CD14-positive monocyte (primary cell): Measurements from ENCODE around the gene VSTM4. TPM values are rescaled to one million over a fixed set of nuclear protein-coding genes. Genes with fewer than 3 reads are reported as not detected.

ENCODE experiments used
- DNase-seq, 3 donors: peaks; one replicate each; pipeline ENCODE4 v3.0.0-alpha.2; 2011 to 2022
- H2AFZ ChIP-seq: 2 replicates; pipeline ENCODE4 v1.6.0; 2012; ENCODE audit warnings: mild to moderate bottlenecking, low read depth, low read length, inconsistent platforms; ENCODE audit not compliant: insufficient read depth, poor library complexity, severe bottlenecking
- H3K27ac ChIP-seq, 2 donors: 1 replicate in 1 of 2; 2 replicates in 1 of 2; pipeline ENCODE4 v1.5.1; 2012 to 2013; ENCODE audit warnings: low read length in 2 of 2, control low read depth in 1 of 2, inconsistent platforms in 1 of 2, low read depth in 1 of 2, mild to moderate bottlenecking in 1 of 2
- H3K27me3 ChIP-seq, 2 donors: one replicate each; pipeline versions ENCODE4 v1.6.0 to v1.6.1; 2011 to 2013; ENCODE audit warnings: low read length in 2 of 2; ENCODE audit not compliant: control insufficient read depth in 2 of 2, insufficient read depth in 2 of 2
- H3K36me3 ChIP-seq, 2 donors: replicated peaks in 1 of 2; 1 replicate in 1 of 2; 2 replicates in 1 of 2; pipeline versions ENCODE4 v1.5.1 to v1.6.1; 2012 to 2013; ENCODE audit warnings: low read length in 2 of 2, control low read depth in 1 of 2, inconsistent platforms in 1 of 2, mild to moderate bottlenecking in 1 of 2; ENCODE audit not compliant: insufficient read depth in 2 of 2, control insufficient read depth in 1 of 2
- H3K4me1 ChIP-seq, 2 donors: 1 replicate in 1 of 2; 2 replicates in 1 of 2; pipeline versions ENCODE4 v1.5.1 to v1.6.1; 2012 to 2013; ENCODE audit warnings: low read length in 2 of 2, control low read depth in 1 of 2, inconsistent platforms in 1 of 2, mild to moderate bottlenecking in 1 of 2, moderate library complexity in 1 of 2; ENCODE audit not compliant: insufficient read depth in 2 of 2, control insufficient read depth in 1 of 2
- H3K4me2 ChIP-seq: replicated peaks from 2 replicates; pipeline ENCODE3; 2012; ENCODE audit warnings: low read length, moderate library complexity, mild to moderate bottlenecking; ENCODE audit not compliant: poor library complexity, severe bottlenecking; ENCODE audit errors: extremely low read depth
- H3K4me3 ChIP-seq, 3 experiments: fragments of 200-600 bp in 1 of 3; sonication (generic) in 1 of 3; replicated peaks in 1 of 3; 1 replicate in 2 of 3; 2 replicates in 1 of 3; pipeline ENCODE4 v1.5.1; 2011 to 2013; ENCODE audit warnings: low read length in 3 of 3, mild to moderate bottlenecking in 3 of 3, control low read depth in 2 of 3, low read depth in 2 of 3, inconsistent platforms in 1 of 3, moderate library complexity in 1 of 3
- H3K79me2 ChIP-seq: 2 replicates; pipeline ENCODE4 v1.6.0; 2012; ENCODE audit warnings: mild to moderate bottlenecking, control low read depth, inconsistent platforms, low read length, moderate library complexity; ENCODE audit not compliant: insufficient read depth
- H3K9ac ChIP-seq: 2 replicates; pipeline ENCODE4 v1.6.0; 2017; ENCODE audit warnings: low read length, mild to moderate bottlenecking; ENCODE audit not compliant: insufficient read depth, poor library complexity, severe bottlenecking
- H3K9me3 ChIP-seq, 2 donors: replicated peaks in 1 of 2; 1 replicate in 1 of 2; 2 replicates in 1 of 2; pipeline versions ENCODE4 v1.5.1 to v1.6.1; 2012 to 2013; ENCODE audit warnings: low read length in 2 of 2, control low read depth in 1 of 2; ENCODE audit not compliant: control insufficient read depth in 1 of 2, insufficient read depth in 1 of 2
- H4K20me1 ChIP-seq: 2 replicates; pipeline ENCODE4 v1.6.0; 2012; ENCODE audit warnings: mild to moderate bottlenecking, low read length, control low read depth, moderate library complexity; ENCODE audit not compliant: insufficient read depth
- H3K27ac Mint-ChIP-seq, 7 donors: one replicate each; pipeline ENCODE4 v1.8.0; 2020; ENCODE audit warnings: mild to moderate bottlenecking in 7 of 7, mixed read lengths in 7 of 7, moderate library complexity in 6 of 7, inconsistent platforms in 2 of 7
- H3K27me3 Mint-ChIP-seq, 3 donors: one replicate each; pipeline ENCODE4 v1.8.0; 2021 to 2022; ENCODE audit warnings: low read depth in 3 of 3, mild to moderate bottlenecking in 3 of 3, mixed read lengths in 3 of 3, moderate library complexity in 3 of 3, inconsistent platforms in 1 of 3
- H3K36me3 Mint-ChIP-seq, 2 donors: one replicate each; pipeline ENCODE4 v1.8.0; 2020; ENCODE audit warnings: mixed read lengths in 2 of 2, inconsistent platforms in 1 of 2, mild to moderate bottlenecking in 1 of 2
- H3K4me1 Mint-ChIP-seq: one replicate; pipeline ENCODE4 v1.8.0; 2020; ENCODE audit warnings: mild to moderate bottlenecking, mixed read lengths
- H3K4me3 Mint-ChIP-seq, 2 donors: one replicate each; pipeline ENCODE4 v1.8.0; 2020; ENCODE audit warnings: mild to moderate bottlenecking in 2 of 2, mixed read lengths in 2 of 2, moderate library complexity in 1 of 2
- H3K9me3 Mint-ChIP-seq, 7 donors: one replicate each; pipeline ENCODE4 v1.8.0; 2020 to 2022; ENCODE audit warnings: mixed read lengths in 7 of 7, mild to moderate bottlenecking in 6 of 7, moderate library complexity in 6 of 7, inconsistent platforms in 2 of 7
- CTCF ChIP-seq: fragments of 200-600 bp; IDR thresholded peaks from one replicate; pipeline ENCODE4 v1.8.0; 2022; ENCODE audit warnings: antibody characterized with exemption, mild to moderate bottlenecking
- WGBS: methylation state at CpG from one replicate; pipeline ENCODE4 v1.1.5; 2013; ENCODE audit warnings: missing lambda C conversion rate; ENCODE audit not compliant: insufficient coverage; 5-methylcytosine and 5-hydroxymethylcytosine counted together
- intact Hi-C, 2 donors: fragments of 100-400 bp; cut with micrococcal nuclease; formaldehyde crosslinking; loops; one replicate each; pipeline versions ENCODE4 v1.15.0 to v1.15.1; 2023
- polyA plus RNA-seq, 3 donors: library from polyadenylated mRNA; depleted of rRNA in 1 of 3; unstranded in 2 of 3; stranded (reverse) in 1 of 3; fragments of 300-500 nt in 2 of 3; fragments of >200 nt in 1 of 3; fragmentation: Illumina TruSeq in 2 of 3; gene quantifications; 1 replicate in 2 of 3; 2 replicates in 1 of 3; pipeline ENCODE4 v1.2.3, GENCODE V29; 2012 to 2021

Gene VSTM4
- polyA plus RNA-seq, 3 donors, result not detected

DNA sequence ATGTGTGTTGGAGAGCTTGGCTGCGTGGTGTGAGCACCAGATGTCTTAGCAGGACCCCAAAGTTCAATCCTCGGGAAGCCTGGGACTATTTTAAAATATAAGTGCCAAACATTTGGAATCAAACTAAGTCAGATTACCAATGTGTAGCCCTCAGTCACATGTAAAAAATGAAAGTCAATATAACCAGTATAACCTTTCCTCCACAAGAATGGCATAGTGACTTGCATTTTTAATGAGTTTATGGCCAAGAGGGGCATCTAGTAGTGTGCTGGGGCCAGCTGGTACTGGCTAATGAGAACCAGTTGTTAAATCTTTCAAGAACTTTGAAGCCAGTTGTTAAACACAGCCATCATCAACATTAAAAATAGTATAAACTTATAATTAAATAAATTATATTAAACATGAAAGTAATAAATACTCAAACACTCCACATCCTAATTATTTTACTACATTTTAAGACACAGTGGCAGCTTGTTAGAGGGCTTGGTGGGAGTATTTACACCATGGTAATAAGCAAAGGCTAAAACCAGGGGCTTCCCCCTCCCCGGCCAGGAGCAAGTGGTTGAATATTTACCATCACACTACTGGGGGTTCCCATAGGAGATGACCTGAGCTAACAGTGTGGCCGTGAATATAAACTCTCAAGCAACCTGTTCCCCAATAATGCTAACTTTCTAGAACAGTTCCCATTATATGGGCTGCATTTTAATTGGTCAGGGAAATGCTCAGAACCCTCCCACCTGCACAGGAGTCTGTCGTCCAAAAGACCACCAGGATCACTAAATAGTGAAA is 26.4 kb upstream of the VSTM4 start:
- peaks cover 9 to 13% of the 10 kb centered on the region in 2 donors for H3K4me1 ChIP-seq
- H3K79me2 ChIP-seq, result no peaks in the 10 kb centered on the region
- H3K9ac ChIP-seq, result no peak overlapping the region
- H2AFZ ChIP-seq, result no peak overlapping the region
- peaks cover 12% of the 10 kb centered on the region for H3K4me1 Mint-ChIP-seq
- no peak overlapping the region for H3K4me3 ChIP-seq
- TF ChIP-seq CTCF, result no peak
- no peak for DNase-seq
- H3K27me3 Mint-ChIP-seq, result peaks cover 5 to 7% (median 7%) of the 10 kb centered on the region in 3 donors
- H3K36me3 ChIP-seq, result no peaks in the 10 kb centered on the region
- no peak overlapping the region for H3K27ac Mint-ChIP-seq
- intact Hi-C loops, result no loop called here
- no peaks in the 10 kb centered on the region for H3K36me3 Mint-ChIP-seq
- no CpG with 5 or more reads among the region's 5 CpGs for WGBS
- H4K20me1 ChIP-seq, result no peaks in the 10 kb centered on the region
- H3K9me3 ChIP-seq, result no peaks in the 10 kb centered on the region
- H3K27me3 ChIP-seq, result no peaks in the 10 kb centered on the region
- peaks cover 0 to 2% (median 0%) of the 10 kb centered on the region in 7 donors for H3K9me3 Mint-ChIP-seq
- H3K4me3 Mint-ChIP-seq, result no peak overlapping the region
- no peak overlapping the region for H3K4me2 ChIP-seq
- H3K27ac ChIP-seq, result no peak overlapping the region

DNA sequence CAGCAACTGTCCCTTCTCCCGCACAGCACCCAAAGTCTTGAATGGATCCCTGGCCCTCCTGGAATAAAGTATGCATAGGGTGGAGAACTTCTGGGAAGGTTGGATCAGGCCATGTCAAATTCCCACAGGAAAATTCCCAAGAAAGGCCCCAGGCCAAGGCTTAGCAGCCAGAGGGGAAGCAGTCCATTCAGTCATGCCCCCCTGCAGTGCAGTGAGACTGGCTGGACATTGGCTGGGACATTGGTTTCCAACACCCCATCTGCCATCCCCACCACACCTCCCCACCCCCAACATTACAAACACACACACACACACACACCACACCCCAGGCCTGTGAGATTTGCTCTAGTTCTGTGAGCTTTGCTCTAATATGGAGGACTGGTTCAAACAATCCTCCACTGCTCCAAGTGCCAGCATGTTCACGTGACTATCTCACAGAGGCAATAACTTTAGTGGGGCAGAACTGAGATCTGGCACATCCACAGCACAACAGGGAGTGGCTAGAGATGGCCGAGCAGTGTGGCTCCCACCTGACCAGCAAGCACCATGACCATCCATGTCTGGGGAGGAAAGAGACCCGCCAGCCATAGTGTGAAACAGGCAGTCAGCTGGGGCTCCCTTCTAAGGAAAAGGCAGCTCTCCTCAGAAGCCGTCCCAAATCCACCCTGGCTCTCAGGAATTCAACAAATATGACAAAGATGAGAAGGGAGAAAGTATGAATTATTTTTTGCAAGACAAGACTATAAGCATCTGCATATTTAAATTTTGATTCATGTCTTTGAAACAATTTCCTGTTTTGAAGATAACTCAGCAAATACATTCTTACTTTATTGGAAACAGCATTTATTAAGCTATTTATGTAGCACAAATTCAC is 25.2 kb upstream of the VSTM4 start:
- H3K79me2 ChIP-seq, result no peaks in the 10 kb centered on the region
- H3K36me3 ChIP-seq, result no peaks in the 10 kb centered on the region
- no peak overlapping the region for H3K27ac ChIP-seq
- H3K4me2 ChIP-seq, result no peak overlapping the region
- no peaks in the 10 kb centered on the region for H3K9me3 ChIP-seq
- H2AFZ ChIP-seq, result no peak overlapping the region
- H3K9me3 Mint-ChIP-seq, result peaks cover 0 to 4% (median 0%) of the 10 kb centered on the region in 7 donors
- H3K4me1 ChIP-seq, result peaks cover 12 to 16% of the 10 kb centered on the region in 2 donors
- no peaks in the 10 kb centered on the region for H3K36me3 Mint-ChIP-seq
- H3K9ac ChIP-seq, result no peak overlapping the region
- H3K27ac Mint-ChIP-seq, result no peak overlapping the region
- H3K27me3 Mint-ChIP-seq, result peaks cover 2 to 7% (median 4%) of the 10 kb centered on the region in 3 donors
- H4K20me1 ChIP-seq, result no peaks in the 10 kb centered on the region
- no peak overlapping the region for H3K4me3 Mint-ChIP-seq
- no peak for DNase-seq
- H3K27me3 ChIP-seq, result no peaks in the 10 kb centered on the region
- H3K4me1 Mint-ChIP-seq, result peaks cover 17% of the 10 kb centered on the region
- intact Hi-C loops, result no loop called here
- no peak overlapping the region for H3K4me3 ChIP-seq
- 100% methylated on average over 2 of the region's 5 CpGs for WGBS
- TF ChIP-seq CTCF, result no peak
